Measurements from ENCODE around the gene CARD9. TPM values are rescaled to one million over a fixed set of nuclear protein-coding genes. Genes with fewer than 3 reads are reported as not detected.

CARD9 gene
- total RNA-seq, 1 donor from 2014 or later: not detected

GRCh38 chr9:136378170-136379002 lies 4.9 kb upstream of the CARD9 start:
- Histone ChIP-seq H3F3A (ENCODE audit: low read depth) (no peaks in the 10 kb centered on the region), H4K20me1 (ENCODE audit: low read depth) (no peaks in the 10 kb centered on the region), H3K79me2 (ENCODE audit: low read depth) (no peaks in the 10 kb centered on the region), H3K27ac (no peak overlapping the region), H3K27me3 (no peaks in the 10 kb centered on the region), H2AFZ (replicated peaks) (no peak overlapping the region), H3K9me3 (ENCODE audit: low read depth) (no peaks in the 10 kb centered on the region), H3K4me3 (no peak overlapping the region), H3K4me2 (no peak overlapping the region), H3K36me3 (no peaks in the 10 kb centered on the region), H3K4me1 (no peaks in the 10 kb centered on the region), H3K9ac (no peak overlapping the region)
- Mint-ChIP-seq H3K4me1 (no peaks in the 10 kb centered on the region), H3K36me3 (no peaks in the 10 kb centered on the region), H3K4me3 (no peak overlapping the region), H3K27ac (no peak overlapping the region), H3K9me3 (no peaks in the 10 kb centered on the region), H3K27me3 (ENCODE audit: insufficient read depth, low read depth) (peaks cover 2% of the 10 kb centered on the region)
- DNase-seq (ENCODE audit: low spot score): no peak
- TF ChIP-seq, protein P1, sequence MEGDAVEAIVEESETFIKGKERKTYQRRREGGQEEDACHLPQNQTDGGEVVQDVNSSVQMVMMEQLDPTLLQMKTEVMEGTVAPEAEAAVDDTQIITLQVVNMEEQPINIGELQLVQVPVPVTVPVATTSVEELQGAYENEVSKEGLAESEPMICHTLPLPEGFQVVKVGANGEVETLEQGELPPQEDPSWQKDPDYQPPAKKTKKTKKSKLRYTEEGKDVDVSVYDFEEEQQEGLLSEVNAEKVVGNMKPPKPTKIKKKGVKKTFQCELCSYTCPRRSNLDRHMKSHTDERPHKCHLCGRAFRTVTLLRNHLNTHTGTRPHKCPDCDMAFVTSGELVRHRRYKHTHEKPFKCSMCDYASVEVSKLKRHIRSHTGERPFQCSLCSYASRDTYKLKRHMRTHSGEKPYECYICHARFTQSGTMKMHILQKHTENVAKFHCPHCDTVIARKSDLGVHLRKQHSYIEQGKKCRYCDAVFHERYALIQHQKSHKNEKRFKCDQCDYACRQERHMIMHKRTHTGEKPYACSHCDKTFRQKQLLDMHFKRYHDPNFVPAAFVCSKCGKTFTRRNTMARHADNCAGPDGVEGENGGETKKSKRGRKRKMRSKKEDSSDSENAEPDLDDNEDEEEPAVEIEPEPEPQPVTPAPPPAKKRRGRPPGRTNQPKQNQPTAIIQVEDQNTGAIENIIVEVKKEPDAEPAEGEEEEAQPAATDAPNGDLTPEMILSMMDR (IDR thresholded peaks at IDR 0.05): no peak
- TF ChIP-seq EZH2 (IDR thresholded peaks at IDR 0.05) (no peak), EZH2phosphoT487 (IDR thresholded peaks at IDR 0.05) (no peak)

- Histone ChIP-seq H3K4me1 (no peaks in the 10 kb centered on the region), H3K9ac (no peak overlapping the region), H3K36me3 (no peaks in the 10 kb centered on the region), H3K9me3 (ENCODE audit: low read depth) (no peaks in the 10 kb centered on the region), H3K27me3 (no peaks in the 10 kb centered on the region), H3K27ac (no peak overlapping the region), H3K4me2 (no peak overlapping the region), H3K4me3 (no peak overlapping the region), H3K79me2 (ENCODE audit: low read depth) (no peaks in the 10 kb centered on the region), H3F3A (ENCODE audit: low read depth) (no peaks in the 10 kb centered on the region), H4K20me1 (ENCODE audit: low read depth) (no peaks in the 10 kb centered on the region), H2AFZ (replicated peaks) (no peak overlapping the region)
- no peak overlapping the region for H3K27ac Mint-ChIP-seq
- H3K27me3 Mint-ChIP-seq (ENCODE audit: insufficient read depth, low read depth): peaks cover 2% of the 10 kb centered on the region
- TF ChIP-seq, protein P1 (IDR thresholded peaks at IDR 0.05): no peak
- TF ChIP-seq EZH2phosphoT487 (IDR thresholded peaks at IDR 0.05): no peak
- no peak for TF ChIP-seq EZH2 (IDR thresholded peaks at IDR 0.05)
- no peaks in the 10 kb centered on the region for H3K9me3 Mint-ChIP-seq
- no peak overlapping the region for H3K4me3 Mint-ChIP-seq
- H3K4me1 Mint-ChIP-seq: peaks cover 6% of the 10 kb centered on the region
- no peak for DNase-seq (ENCODE audit: low spot score)
- H3K36me3 Mint-ChIP-seq: no peaks in the 10 kb centered on the region
Observed at GRCh38 chr9:136377341-136378169, 4.1 kb upstream of the CARD9 start.

- peaks cover 6% of the 10 kb centered on the region for H3K4me1 Mint-ChIP-seq
- H3F3A ChIP-seq (ENCODE audit: low read depth): no peaks in the 10 kb centered on the region
- H2AFZ ChIP-seq (replicated peaks): no peak overlapping the region
- peaks cover 2% of the 10 kb centered on the region for H3K27me3 Mint-ChIP-seq (ENCODE audit: insufficient read depth, low read depth)
- no peaks in the 10 kb centered on the region for H3K9me3 Mint-ChIP-seq
- no peak overlapping the region for H3K4me2 ChIP-seq
- no peaks in the 10 kb centered on the region for H3K9me3 ChIP-seq (ENCODE audit: low read depth)
- H3K4me3 Mint-ChIP-seq: no peak overlapping the region
- no peaks in the 10 kb centered on the region for H3K79me2 ChIP-seq (ENCODE audit: low read depth)
- no peak overlapping the region for H3K9ac ChIP-seq
- no peaks in the 10 kb centered on the region for H3K4me1 ChIP-seq
- H3K36me3 ChIP-seq: no peaks in the 10 kb centered on the region
- H3K36me3 Mint-ChIP-seq: no peaks in the 10 kb centered on the region
- no peak overlapping the region for H3K4me3 ChIP-seq
- TF ChIP-seq EZH2phosphoT487 (IDR thresholded peaks at IDR 0.05) (no peak), EZH2 (IDR thresholded peaks at IDR 0.05) (no peak)
- TF ChIP-seq, protein P1 (IDR thresholded peaks at IDR 0.05): no peak
- no peak overlapping the region for H3K27ac ChIP-seq
- no peak overlapping the region for H3K27ac Mint-ChIP-seq
- no peak for DNase-seq (ENCODE audit: low spot score)
- no peaks in the 10 kb centered on the region for H4K20me1 ChIP-seq (ENCODE audit: low read depth)
- H3K27me3 ChIP-seq: no peaks in the 10 kb centered on the region
Observed at GRCh38 chr9:136376457-136376856, 3.0 kb upstream of the CARD9 start.

All from neural progenitor cell (in vitro differentiated cells).